Activated CD4-positive, alpha-beta memory T cell treated with anti-CD3 and anti-CD28 coated beads for 36 hours (primary cell): ENCODE results near the gene HOXA10. TPM values are rescaled to one million over a fixed set of nuclear protein-coding genes. Genes with fewer than 3 reads are reported as not detected.
A peak's percentile ranks its signal among the peaks of the same experiment; 100 is the strongest.

Experiments
- CTCF ChIA-PET: fragments of 350-600 bp; sonication (Branson Sonifier 250); formaldehyde crosslinking; loops from one replicate; lab custom pipeline; 2021; ENCODE audit warnings: antibody characterized with exemption, inconsistent platforms; lab: Charles Lee
- POLR2A ChIA-PET: fragments of 350-600 bp; sonication (Branson Sonifier 250); formaldehyde crosslinking; loops from one replicate; lab custom pipeline; 2021; ENCODE audit warnings: antibody characterized with exemption; lab: Charles Lee
- DNase-seq: peaks from one replicate; pipeline ENCODE4 v3.0.0-alpha.2; 2020
- H3K27ac Mint-ChIP-seq: one replicate; pipeline ENCODE4 v1.8.0; 2021; ENCODE audit warnings: mixed read lengths
- H3K27me3 Mint-ChIP-seq: one replicate; pipeline ENCODE4 v1.8.0; 2021; ENCODE audit warnings: mixed read lengths
- H3K36me3 Mint-ChIP-seq: one replicate; pipeline ENCODE4 v1.8.0; 2021; ENCODE audit warnings: mixed read lengths
- H3K4me1 Mint-ChIP-seq: one replicate; pipeline ENCODE4 v1.8.0; 2021; ENCODE audit warnings: low read depth, mixed read lengths
- H3K4me3 Mint-ChIP-seq: one replicate; pipeline ENCODE4 v1.8.0; 2021; ENCODE audit warnings: mild to moderate bottlenecking, mixed read lengths
- H3K9me3 Mint-ChIP-seq: one replicate; pipeline ENCODE4 v1.8.0; 2021; ENCODE audit warnings: mixed read lengths
- intact Hi-C: fragments of 100-400 bp; cut with micrococcal nuclease; formaldehyde crosslinking; loops from one replicate; pipeline ENCODE4 v1.15.1; 2023
- total RNA-seq, 2 experiments: library from RNA; stranded (reverse); gene quantifications; one replicate each; pipeline ENCODE4 v1.2.3, GENCODE V29; 2021

The HOXA10 gene
- total RNA-seq, 2 experiments from 2014 or later = not detected

GRCh38 chr7:27155816-27156507, 18.2 kb downstream of the HOXA10 start:
- Mint-ChIP-seq H3K36me3 (peaks cover 4% of the 10 kb centered on the region), H3K27ac (peak overlapping the region; percentile 33), H3K9me3 (no peaks in the 10 kb centered on the region), H3K4me1 (peaks cover 50% of the 10 kb centered on the region), H3K4me3 (peak overlapping the region; percentile 46), H3K27me3 (peaks cover 88% of the 10 kb centered on the region)
- POLR2A ChIA-PET = no interaction called here
- no peak for DNase-seq
- CTCF ChIA-PET = interaction anchor here (0.7 to 0.8 kb wide), 2 partner anchors 18 to 474 kb away, joined by 3 read pairs; partner anchors contain the start of gene HOXA10
- intact Hi-C loops = loop anchor here (2.0 to 10.0 kb wide), 2 partner anchors 17 to 861 kb away; partner anchors contain the start of gene SNX10

DNA sequence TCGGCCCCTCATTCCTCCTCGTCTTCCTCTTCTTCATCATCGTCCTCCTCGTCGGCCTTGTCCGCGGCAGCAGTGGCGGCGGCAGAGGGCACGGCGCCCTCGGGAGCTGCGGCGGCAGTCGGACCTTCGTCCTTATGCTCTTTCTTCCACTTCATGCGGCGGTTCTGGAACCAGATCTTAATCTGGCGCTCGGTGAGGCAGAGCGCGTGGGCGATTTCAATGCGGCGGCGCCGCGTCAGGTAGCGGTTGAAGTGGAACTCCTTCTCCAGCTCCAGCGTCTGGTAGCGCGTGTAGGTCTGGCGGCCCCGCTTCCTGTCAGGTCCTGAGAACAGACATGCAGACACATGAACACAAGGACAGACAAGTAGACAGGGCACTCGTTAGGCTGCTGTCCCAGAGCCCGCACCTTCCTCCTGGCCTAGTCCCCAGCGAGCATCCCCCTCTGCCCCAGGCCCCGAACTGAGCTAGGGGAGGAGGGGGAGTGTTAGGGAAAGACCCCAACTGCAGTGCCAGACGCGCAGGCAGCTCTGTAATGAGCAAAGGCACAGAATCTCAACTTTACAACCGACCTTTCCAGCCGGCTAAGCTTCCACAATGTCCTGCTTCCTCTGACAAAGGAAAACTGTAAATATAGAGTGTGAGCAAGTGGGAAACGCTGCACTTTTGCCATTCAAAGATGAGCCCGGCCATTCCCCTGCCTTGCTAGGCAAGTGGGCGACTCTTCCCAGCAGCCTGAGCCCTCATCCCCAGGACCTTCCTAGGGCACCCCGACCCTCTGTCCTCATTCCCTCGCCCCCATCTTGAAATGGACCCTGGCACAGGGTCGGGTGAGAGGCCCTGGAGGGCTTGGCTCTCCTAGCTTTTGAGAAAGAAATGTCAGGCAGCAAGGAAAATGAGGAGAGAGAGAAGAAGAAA, 19.0 kb downstream of the HOXA10 start:
- Mint-ChIP-seq H3K4me3 (peak overlapping the region; percentile 43), H3K4me1 (peaks cover 53% of the 10 kb centered on the region), H3K36me3 (peaks cover 4% of the 10 kb centered on the region), H3K9me3 (no peaks in the 10 kb centered on the region), H3K27ac (peak overlapping the region; percentile 33), H3K27me3 (peaks cover 90% of the 10 kb centered on the region)
- ChIA-PET CTCF (interaction anchor here (2.0 kb wide), 1 partner anchor 473 kb away, joined by 5 read pairs; no protein-coding TSS in a partner anchor), POLR2A (no interaction called here)
- intact Hi-C loops = loop anchor here (2.0 to 10.0 kb wide), 3 partner anchors 18 to 860 kb away; partner anchors contain the start of genes HOXA11 and SNX10
- DNase-seq = peak; percentile 59

DNA sequence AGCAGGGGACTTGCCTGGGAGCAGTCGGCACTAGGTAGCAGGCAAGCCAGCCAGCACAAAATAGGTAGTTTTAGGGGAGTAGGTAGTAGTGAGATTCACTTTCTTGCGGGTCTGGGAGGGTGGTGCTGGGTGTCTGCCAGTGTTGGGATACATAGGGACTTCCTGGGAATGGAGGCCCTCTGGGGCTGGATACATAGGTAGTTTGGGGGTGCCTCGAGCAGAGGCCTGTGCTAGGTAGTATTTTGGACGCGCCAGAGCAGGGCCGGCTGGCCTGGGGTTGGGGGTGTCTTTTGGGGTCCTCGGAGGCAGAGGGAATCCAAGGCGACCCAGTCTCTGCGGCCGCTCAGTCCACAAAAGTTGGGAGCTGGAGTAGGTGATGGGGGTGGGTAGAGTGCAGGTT, 19.8 kb downstream of the HOXA10 start:
- no peaks in the 10 kb centered on the region for H3K9me3 Mint-ChIP-seq
- peak overlapping the region; percentile 6 for H3K4me3 Mint-ChIP-seq
- H3K4me1 Mint-ChIP-seq = peaks cover 53% of the 10 kb centered on the region
- H3K27me3 Mint-ChIP-seq = peaks cover 89% of the 10 kb centered on the region
- CTCF ChIA-PET = interaction anchor here (2.0 kb wide), 1 partner anchor 472 kb away, joined by 5 read pairs; no protein-coding TSS in a partner anchor
- no peak overlapping the region for H3K27ac Mint-ChIP-seq
- intact Hi-C loops = loop anchor here (2.0 to 10.0 kb wide), 3 partner anchors 18 to 860 kb away; partner anchors contain the start of genes HOXA11 and SNX10
- POLR2A ChIA-PET = no interaction called here
- H3K36me3 Mint-ChIP-seq = peaks cover 4% of the 10 kb centered on the region
- DNase-seq = no peak

GRCh38 chr7:27153526-27153925, 20.6 kb downstream of the HOXA10 start:
- Mint-ChIP-seq H3K27ac (no peak overlapping the region), H3K9me3 (no peaks in the 10 kb centered on the region), H3K4me1 (peaks cover 50% of the 10 kb centered on the region), H3K36me3 (peaks cover 4% of the 10 kb centered on the region), H3K27me3 (peaks cover 85% of the 10 kb centered on the region), H3K4me3 (no peak overlapping the region)
- no peak for DNase-seq
- ChIA-PET CTCF (interaction anchor here (0.7 to 2.0 kb wide), 3 partner anchors 26 to 471 kb away, joined by 3 to 5 read pairs (median 4); no protein-coding TSS in a partner anchor), POLR2A (no interaction called here)
- intact Hi-C loops = loop anchor here (5.0 to 10.0 kb wide), 2 partner anchors 34 to 859 kb away; partner anchors contain the start of genes HOXA11 and SNX10

- peaks cover 4% of the 10 kb centered on the region for H3K36me3 Mint-ChIP-seq
- intact Hi-C loops = loop anchor here (5.0 to 10.0 kb wide), 2 partner anchors 34 to 858 kb away; partner anchors contain the start of genes HOXA11 and SNX10
- H3K27me3 Mint-ChIP-seq = peaks cover 85% of the 10 kb centered on the region
- no peaks in the 10 kb centered on the region for H3K9me3 Mint-ChIP-seq
- DNase-seq = no peak
- POLR2A ChIA-PET = no interaction called here
- CTCF ChIA-PET = interaction anchor here (1.3 to 5.2 kb wide), 2 partner anchors 11 to 43 kb away, joined by 4 to 72 read pairs; partner anchors contain the start of gene HOXA9
- H3K27ac Mint-ChIP-seq = no peak overlapping the region
- H3K4me3 Mint-ChIP-seq = no peak overlapping the region
- peaks cover 53% of the 10 kb centered on the region for H3K4me1 Mint-ChIP-seq
Measured at GRCh38 chr7:27152816-27153442, 21.2 kb downstream of the HOXA10 start.

GRCh38 chr7:27151931-27152815, 21.9 kb downstream of the HOXA10 start, which contains the start of gene HOXA3:
Gene HOXA3 (minus strand): TSS chr7:27152583. CDS start chr7:27110640, 41,943 bp downstream.
- ChIA-PET CTCF (interaction anchor here (1.3 to 5.2 kb wide), 3 partner anchors 11 to 622 kb away, joined by 3 to 72 read pairs (median 7); partner anchors contain the start of gene HOXA9), POLR2A (no interaction called here)
- DNase-seq = no peak
- Mint-ChIP-seq H3K9me3 (no peaks in the 10 kb centered on the region), H3K36me3 (peaks cover 2% of the 10 kb centered on the region), H3K27me3 (peaks cover 83% of the 10 kb centered on the region), H3K4me1 (peaks cover 48% of the 10 kb centered on the region), H3K4me3 (peak within 1 kb of the TSS; percentile 52), H3K27ac (no peak within 1 kb of the TSS)
- intact Hi-C loops = loop anchor here (2.0 to 10.0 kb wide), 3 partner anchors 13 to 857 kb away; partner anchors contain the start of genes HOXA11, HOXA9 and SNX10

- ChIA-PET POLR2A (no interaction called here), CTCF (interaction anchor here (0.9 to 5.2 kb wide), 18 partner anchors 8 to 623 kb away, joined by 3 to 72 read pairs (median 6); partner anchors contain the start of genes HOXA1 and HOXA9)
- intact Hi-C loops = loop anchor here (2.0 to 10.0 kb wide), 3 partner anchors 13 to 857 kb away; partner anchors contain the start of genes HOXA11, HOXA9 and SNX10
- Mint-ChIP-seq H3K36me3 (peaks cover 2% of the 10 kb centered on the region), H3K4me3 (peak overlapping the region; percentile 52), H3K9me3 (no peaks in the 10 kb centered on the region), H3K4me1 (peaks cover 43% of the 10 kb centered on the region), H3K27me3 (peaks cover 85% of the 10 kb centered on the region), H3K27ac (no peak overlapping the region)
- no peak for DNase-seq
Measured at GRCh38 chr7:27151341-27151930, 22.7 kb downstream of the HOXA10 start.

GRCh38 chr7:27150568-27151340, 23.4 kb downstream of the HOXA10 start:
- intact Hi-C loops = loop anchor here (2.0 to 10.0 kb wide), 3 partner anchors 14 to 856 kb away; partner anchors contain the start of genes HOXA11, HOXA9 and SNX10
- peak overlapping the region; percentile 52 for H3K4me3 Mint-ChIP-seq
- H3K36me3 Mint-ChIP-seq = peaks cover 2% of the 10 kb centered on the region
- DNase-seq = peak; percentile 76
- H3K4me1 Mint-ChIP-seq = peaks cover 38% of the 10 kb centered on the region
- no peaks in the 10 kb centered on the region for H3K9me3 Mint-ChIP-seq
- ChIA-PET POLR2A (interaction anchor here (1.2 to 2.2 kb wide), 2 partner anchors 52 to 57 kb away, joined by 4 read pairs; no protein-coding TSS in a partner anchor), CTCF (interaction anchor here (0.6 to 5.2 kb wide), 21 partner anchors 9 to 1894 kb away, joined by 3 to 72 read pairs (median 6); partner anchors contain the start of genes EVX1, HOXA1 and HOXA9)
- H3K27me3 Mint-ChIP-seq = peaks cover 86% of the 10 kb centered on the region
- H3K27ac Mint-ChIP-seq = no peak overlapping the region

DNA sequence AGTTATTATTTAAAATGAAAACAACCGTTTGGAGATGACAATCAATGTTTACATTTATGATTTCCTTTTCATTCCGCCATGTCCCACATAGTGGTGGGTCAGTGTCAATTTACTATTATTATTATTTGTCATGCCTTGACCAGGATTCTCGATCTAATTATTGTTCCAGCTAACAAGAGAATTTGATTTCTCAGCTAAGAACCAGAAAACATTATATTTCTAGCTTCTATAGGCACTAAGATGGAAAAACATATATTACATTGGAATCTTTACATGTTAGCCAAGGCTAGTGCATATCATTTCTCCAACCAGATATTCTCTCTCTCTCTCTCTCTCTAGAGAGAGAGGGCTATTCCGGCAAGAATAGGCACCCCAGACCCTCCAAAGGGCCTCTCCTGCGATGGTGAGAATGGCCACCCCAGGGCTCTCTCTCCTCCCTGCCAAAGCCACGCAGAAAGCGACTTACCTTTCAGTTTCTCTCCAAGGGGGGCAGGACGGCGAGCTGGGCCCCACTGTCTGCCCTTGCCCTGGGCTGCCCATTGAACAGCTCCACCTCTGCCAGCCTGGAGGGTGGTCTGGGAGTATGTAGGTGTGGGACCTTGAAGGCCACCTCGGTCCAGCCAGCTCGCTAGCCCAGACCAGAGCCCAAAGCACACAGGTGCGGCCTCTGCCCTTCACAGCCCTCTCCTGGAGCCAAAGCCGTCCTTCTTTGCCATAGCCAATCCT, 24.1 kb downstream of the HOXA10 start:
- POLR2A ChIA-PET = interaction anchor here (1.2 to 2.2 kb wide), 2 partner anchors 52 to 56 kb away, joined by 4 read pairs; no protein-coding TSS in a partner anchor
- Mint-ChIP-seq H3K27ac (no peak overlapping the region), H3K4me3 (no peak overlapping the region), H3K9me3 (no peaks in the 10 kb centered on the region), H3K27me3 (peaks cover 84% of the 10 kb centered on the region), H3K36me3 (peaks cover 2% of the 10 kb centered on the region), H3K4me1 (peaks cover 31% of the 10 kb centered on the region)
- CTCF ChIA-PET = interaction anchor here (0.6 to 5.2 kb wide), 21 partner anchors 9 to 1894 kb away, joined by 3 to 72 read pairs (median 6); partner anchors contain the start of genes EVX1, HOXA1 and HOXA9
- intact Hi-C loops = loop anchor here (2.0 to 10.0 kb wide), 3 partner anchors 15 to 855 kb away; partner anchors contain the start of genes HOXA11, HOXA9 and SNX10
- DNase-seq = no peak
